Measurements from ENCODE around the gene VPS39.

- TF ChIP-seq POLR2A (IDR thresholded peaks at IDR 0.05) (no peak), CTCF (IDR thresholded peaks at IDR 0.05) (no peak), POLR2AphosphoS5 (IDR thresholded peaks at IDR 0.05) (no peak)
These were observed 12.1 kb upstream of the VPS39 start for GRCh38 chr15:42220216-42220615.
